Measurements from ENCODE around the gene SEMA3D. TPM values are rescaled to one million over a fixed set of nuclear protein-coding genes. Genes with fewer than 3 reads are reported as not detected.

Gene SEMA3D
- total and polyA plus RNA-seq, 2 donors (not counting 1 experiment from before 2014, with no cell fraction given): 0.46 to 0.59 TPM

- H3K27ac Mint-ChIP-seq: no peak overlapping the region
- H3K9me3 Mint-ChIP-seq (ENCODE audit: insufficient read depth): no peaks in the 10 kb centered on the region
- DNase-seq (no peak), ATAC-seq (ENCODE audit: low read depth) (no peak)
- Histone ChIP-seq H3K79me2 (ENCODE audit: control insufficient read depth, insufficient read depth, low read length) (no peaks in the 10 kb centered on the region), H3K9ac (ENCODE audit: low read length) (no peak overlapping the region), H4K20me1 (ENCODE audit: control insufficient read depth, insufficient read depth, low read length, poor library complexity, severe bottlenecking) (no peaks in the 10 kb centered on the region), H3K4me3 (ENCODE audit: control extremely low read depth in 1 of 5, extremely low read depth in 1 of 5, insufficient read depth in 1 of 5, low read depth in 2 of 5, low read length in 4 of 5) (no peak overlapping the region), H3K4me2 (replicated peaks; ENCODE audit: low read depth, low read length, poor library complexity, severe bottlenecking) (no peak overlapping the region), H3K4me1 (ENCODE audit: control insufficient read depth in 2 of 2, insufficient read depth in 2 of 2, low read length in 2 of 2) (no peaks in the 10 kb centered on the region), H3K36me3 (replicated peaks in 1 of 2; ENCODE audit: control extremely low read depth in 1 of 2, control insufficient read depth in 1 of 2, extremely low read depth in 1 of 2, insufficient read depth in 2 of 2, low read length in 1 of 2) (no peaks in the 10 kb centered on the region), H3K9me3 (ENCODE audit: control extremely low read depth in 1 of 3, control insufficient read depth in 2 of 3, insufficient read depth in 1 of 3, low read length in 2 of 3) (no peaks in the 10 kb centered on the region), H3K27ac (ENCODE audit: low read length in 2 of 2) (no peak overlapping the region), H2AFZ (ENCODE audit: insufficient read depth, low read depth, low read length, poor library complexity, severe bottlenecking) (no peak overlapping the region), H3K27me3 (replicated peaks in 1 of 4; ENCODE audit: control extremely low read depth in 1 of 4, control insufficient read depth in 3 of 4, insufficient read depth in 4 of 4, low read length in 3 of 4) (no peaks in the 10 kb centered on the region)
- TF ChIP-seq, protein P1, sequence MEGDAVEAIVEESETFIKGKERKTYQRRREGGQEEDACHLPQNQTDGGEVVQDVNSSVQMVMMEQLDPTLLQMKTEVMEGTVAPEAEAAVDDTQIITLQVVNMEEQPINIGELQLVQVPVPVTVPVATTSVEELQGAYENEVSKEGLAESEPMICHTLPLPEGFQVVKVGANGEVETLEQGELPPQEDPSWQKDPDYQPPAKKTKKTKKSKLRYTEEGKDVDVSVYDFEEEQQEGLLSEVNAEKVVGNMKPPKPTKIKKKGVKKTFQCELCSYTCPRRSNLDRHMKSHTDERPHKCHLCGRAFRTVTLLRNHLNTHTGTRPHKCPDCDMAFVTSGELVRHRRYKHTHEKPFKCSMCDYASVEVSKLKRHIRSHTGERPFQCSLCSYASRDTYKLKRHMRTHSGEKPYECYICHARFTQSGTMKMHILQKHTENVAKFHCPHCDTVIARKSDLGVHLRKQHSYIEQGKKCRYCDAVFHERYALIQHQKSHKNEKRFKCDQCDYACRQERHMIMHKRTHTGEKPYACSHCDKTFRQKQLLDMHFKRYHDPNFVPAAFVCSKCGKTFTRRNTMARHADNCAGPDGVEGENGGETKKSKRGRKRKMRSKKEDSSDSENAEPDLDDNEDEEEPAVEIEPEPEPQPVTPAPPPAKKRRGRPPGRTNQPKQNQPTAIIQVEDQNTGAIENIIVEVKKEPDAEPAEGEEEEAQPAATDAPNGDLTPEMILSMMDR (IDR thresholded peaks at IDR 0.05): no peak
- no peak for TF ChIP-seq EZH2 (IDR thresholded peaks at IDR 0.05; ENCODE audit: borderline replicate concordance, insufficient read depth, low read depth, low read length, poor library complexity, severe bottlenecking)
- H3K27me3 Mint-ChIP-seq: no peaks in the 10 kb centered on the region
- no peak overlapping the region for H3K4me3 Mint-ChIP-seq
- intact Hi-C loops (cut with micrococcal nuclease): no loop called here
- no peaks in the 10 kb centered on the region for H3K4me1 Mint-ChIP-seq
- ChIA-PET POLR2A (no interaction called here), CTCF (interaction anchor here (2.0 to 2.4 kb wide), 2 partner anchors 11 to 31 kb away, joined by 6 read pairs; no protein-coding TSS in a partner anchor)
- 94% methylated on average over 3 of the region's 4 CpGs for WGBS (ENCODE audit: insufficient coverage)
Observed at GRCh38 chr7:85011127-85011526, 175.7 kb downstream of the SEMA3D start.

- DNase-seq (no peak), ATAC-seq (ENCODE audit: low read depth) (no peak)
- Histone ChIP-seq H3K27me3 (replicated peaks in 1 of 4; ENCODE audit: control extremely low read depth in 1 of 4, control insufficient read depth in 3 of 4, insufficient read depth in 4 of 4, low read length in 3 of 4) (no peaks in the 10 kb centered on the region), H2AFZ (ENCODE audit: insufficient read depth, low read depth, low read length, poor library complexity, severe bottlenecking) (no peak overlapping the region), H3K36me3 (replicated peaks in 1 of 2; ENCODE audit: control extremely low read depth in 1 of 2, control insufficient read depth in 1 of 2, extremely low read depth in 1 of 2, insufficient read depth in 2 of 2, low read length in 1 of 2) (no peaks in the 10 kb centered on the region), H4K20me1 (ENCODE audit: control insufficient read depth, insufficient read depth, low read length, poor library complexity, severe bottlenecking) (no peaks in the 10 kb centered on the region), H3K4me3 (ENCODE audit: control extremely low read depth in 1 of 5, extremely low read depth in 1 of 5, insufficient read depth in 1 of 5, low read depth in 2 of 5, low read length in 4 of 5) (no peak overlapping the region), H3K79me2 (ENCODE audit: control insufficient read depth, insufficient read depth, low read length) (no peaks in the 10 kb centered on the region), H3K27ac (ENCODE audit: low read length in 2 of 2) (no peak overlapping the region), H3K9ac (ENCODE audit: low read length) (no peak overlapping the region), H3K4me2 (replicated peaks; ENCODE audit: low read depth, low read length, poor library complexity, severe bottlenecking) (no peak overlapping the region), H3K4me1 (ENCODE audit: control insufficient read depth in 2 of 2, insufficient read depth in 2 of 2, low read length in 2 of 2) (no peaks in the 10 kb centered on the region), H3K9me3 (ENCODE audit: control extremely low read depth in 1 of 3, control insufficient read depth in 2 of 3, insufficient read depth in 1 of 3, low read length in 2 of 3) (no peaks in the 10 kb centered on the region)
- ChIA-PET CTCF (interaction anchor here (2.0 to 2.4 kb wide), 2 partner anchors 12 to 31 kb away, joined by 6 read pairs; no protein-coding TSS in a partner anchor), POLR2A (no interaction called here)
- no peak overlapping the region for H3K27ac Mint-ChIP-seq
- no peak overlapping the region for H3K4me3 Mint-ChIP-seq
- H3K27me3 Mint-ChIP-seq: no peaks in the 10 kb centered on the region
- intact Hi-C loops (cut with micrococcal nuclease): no loop called here
- H3K9me3 Mint-ChIP-seq (ENCODE audit: insufficient read depth): no peaks in the 10 kb centered on the region
- H3K4me1 Mint-ChIP-seq: no peaks in the 10 kb centered on the region
- TF ChIP-seq EZH2 (IDR thresholded peaks at IDR 0.05; ENCODE audit: borderline replicate concordance, insufficient read depth, low read depth, low read length, poor library complexity, severe bottlenecking): no peak
- TF ChIP-seq, protein P1 (IDR thresholded peaks at IDR 0.05): no peak
Observed at GRCh38 chr7:85010306-85010705, 176.6 kb downstream of the SEMA3D start.

Data from B cell (primary cell).